Vagina (tissue), 2 donors: ENCODE results near the gene GRM8. TPM values are rescaled to one million over a fixed set of nuclear protein-coding genes. Genes with fewer than 3 reads are reported as not detected.

Experiments
- DNase-seq, 2 donors: peaks; one replicate each; pipeline ENCODE4 v3.0.0-alpha.2; 2017; ENCODE audit errors: extremely low spot score in 2 of 2
- H3K27ac ChIP-seq: fragments of 200-600 bp; sonication (generic); one replicate; pipeline ENCODE4 v1.5.1; 2019
- H3K27me3 ChIP-seq: fragments of 200-600 bp; sonication (generic); one replicate; pipeline ENCODE4 v1.5.1; 2019
- H3K36me3 ChIP-seq, 2 donors: fragments of 200-600 bp; sonication (generic); one replicate each; pipeline ENCODE4 v1.5.1; 2017 to 2019
- H3K4me1 ChIP-seq: fragments of 200-600 bp; sonication (generic); one replicate; pipeline ENCODE4 v1.5.1; 2019
- H3K4me3 ChIP-seq, 2 donors: fragments of 200-600 bp; sonication (generic); 1 replicate in 1 of 2; 2 replicates in 1 of 2; pipeline ENCODE4 v1.5.1; 2016 to 2019
- H3K9me3 ChIP-seq: fragments of 200-600 bp; sonication (generic); one replicate; pipeline ENCODE4 v1.5.1; 2019
- CTCF ChIP-seq, 3 experiments: fragments of 450-650 bp in 2 of 3; fragments of 200-600 bp in 1 of 3; sonication (generic) in 1 of 3; IDR thresholded peaks; one replicate each; pipeline ENCODE4 v1.5.1; 2017 to 2019; ENCODE audit warnings: antibody characterized with exemption in 3 of 3, mild to moderate bottlenecking in 2 of 3, moderate library complexity in 2 of 3
- POLR2A ChIP-seq, 2 donors: fragments of 450-650 bp; IDR thresholded peaks; one replicate each; pipeline ENCODE4 v1.6.1; 2017; ENCODE audit warnings: antibody characterized with exemption in 2 of 2, mild to moderate bottlenecking in 2 of 2, moderate library complexity in 2 of 2
- POLR2AphosphoS5 ChIP-seq, 2 donors: sonication (generic); formaldehyde crosslinking; IDR thresholded peaks; one replicate each; pipeline ENCODE4 v1.9.0; 2017; ENCODE audit warnings: antibody characterized with exemption in 2 of 2, mild to moderate bottlenecking in 2 of 2, low read depth in 1 of 2; ENCODE audit not compliant: insufficient read depth in 1 of 2
- intact Hi-C: fragments of 100-400 bp; cut with DNase I; formaldehyde crosslinking; loops from one replicate; pipeline ENCODE4 v1.15.1; 2023
- total RNA-seq: library from RNA; depleted of rRNA; stranded (reverse); fragments of >200 nt; gene quantifications from one replicate; pipeline ENCODE4 v1.2.3, GENCODE V29; 2016

The GRM8 gene
- total RNA-seq, 1 donor from 2014 or later: not detected

GRCh38 chr7:126411032-126411820 is 841.5 kb downstream of the GRM8 start:
- Histone ChIP-seq H3K9me3 (no peaks in the 10 kb centered on the region), H3K4me3 (no peak overlapping the region), H3K4me1 (no peaks in the 10 kb centered on the region), H3K27ac (no peak overlapping the region), H3K36me3 (no peaks in the 10 kb centered on the region), H3K27me3 (no peaks in the 10 kb centered on the region)
- no peak for DNase-seq
- intact Hi-C loops: no loop called here
- no peak for TF ChIP-seq CTCF (IDR thresholded peaks at IDR 0.05)
- TF ChIP-seq POLR2AphosphoS5 (IDR thresholded peaks at IDR 0.05; ENCODE audit: insufficient read depth in 1 of 2, low read depth in 1 of 2): no peak
- no peak for TF ChIP-seq POLR2A (IDR thresholded peaks at IDR 0.05)

GRCh38 chr7:126403040-126403439 is 849.7 kb downstream of the GRM8 start:
- Histone ChIP-seq H3K4me1 (no peaks in the 10 kb centered on the region), H3K4me3 (no peak overlapping the region), H3K9me3 (no peaks in the 10 kb centered on the region), H3K27ac (no peak overlapping the region), H3K27me3 (no peaks in the 10 kb centered on the region), H3K36me3 (no peaks in the 10 kb centered on the region)
- no peak for DNase-seq
- intact Hi-C loops: no loop called here
- TF ChIP-seq POLR2A (IDR thresholded peaks at IDR 0.05) (no peak), CTCF (IDR thresholded peaks at IDR 0.05) (no peak), POLR2AphosphoS5 (IDR thresholded peaks at IDR 0.05; ENCODE audit: insufficient read depth in 1 of 2, low read depth in 1 of 2) (no peak)

- no peak overlapping the region for H3K4me3 ChIP-seq
- intact Hi-C loops: no loop called here
- TF ChIP-seq CTCF (IDR thresholded peaks at IDR 0.05) (no peak), POLR2AphosphoS5 (IDR thresholded peaks at IDR 0.05; ENCODE audit: insufficient read depth in 1 of 2, low read depth in 1 of 2) (no peak), POLR2A (IDR thresholded peaks at IDR 0.05) (no peak)
- no peak for DNase-seq
- H3K27me3 ChIP-seq: no peaks in the 10 kb centered on the region
- no peaks in the 10 kb centered on the region for H3K36me3 ChIP-seq
- no peaks in the 10 kb centered on the region for H3K4me1 ChIP-seq
- H3K9me3 ChIP-seq: no peaks in the 10 kb centered on the region
- no peak overlapping the region for H3K27ac ChIP-seq
Observed at GRCh38 chr7:126401918-126402317, 850.8 kb downstream of the GRM8 start.

GRCh38 chr7:126398851-126399529 is 853.8 kb downstream of the GRM8 start:
- TF ChIP-seq POLR2AphosphoS5 (IDR thresholded peaks at IDR 0.05; ENCODE audit: insufficient read depth in 1 of 2, low read depth in 1 of 2) (no peak), CTCF (IDR thresholded peaks at IDR 0.05) (no peak)
- Histone ChIP-seq H3K4me1 (no peaks in the 10 kb centered on the region), H3K4me3 (no peak overlapping the region), H3K27me3 (no peaks in the 10 kb centered on the region), H3K9me3 (no peaks in the 10 kb centered on the region), H3K27ac (no peak overlapping the region), H3K36me3 (no peaks in the 10 kb centered on the region)
- DNase-seq: no peak
- intact Hi-C loops: no loop called here

GRCh38 chr7:126398285-126398684 is 854.5 kb downstream of the GRM8 start:
- intact Hi-C loops: no loop called here
- no peak for TF ChIP-seq POLR2A (IDR thresholded peaks at IDR 0.05)
- TF ChIP-seq CTCF (IDR thresholded peaks at IDR 0.05): no peak
- no peak for TF ChIP-seq POLR2AphosphoS5 (IDR thresholded peaks at IDR 0.05; ENCODE audit: insufficient read depth in 1 of 2, low read depth in 1 of 2)
- H3K27me3 ChIP-seq: no peaks in the 10 kb centered on the region
- H3K27ac ChIP-seq: no peak overlapping the region
- no peak overlapping the region for H3K4me3 ChIP-seq
- no peaks in the 10 kb centered on the region for H3K4me1 ChIP-seq
- no peaks in the 10 kb centered on the region for H3K36me3 ChIP-seq
- DNase-seq: no peak
- no peaks in the 10 kb centered on the region for H3K9me3 ChIP-seq
